Measurements from ENCODE around the gene FAM222A.
A peak's percentile ranks its signal among the peaks of the same experiment; 100 is the strongest.

FAM222A gene

DNA sequence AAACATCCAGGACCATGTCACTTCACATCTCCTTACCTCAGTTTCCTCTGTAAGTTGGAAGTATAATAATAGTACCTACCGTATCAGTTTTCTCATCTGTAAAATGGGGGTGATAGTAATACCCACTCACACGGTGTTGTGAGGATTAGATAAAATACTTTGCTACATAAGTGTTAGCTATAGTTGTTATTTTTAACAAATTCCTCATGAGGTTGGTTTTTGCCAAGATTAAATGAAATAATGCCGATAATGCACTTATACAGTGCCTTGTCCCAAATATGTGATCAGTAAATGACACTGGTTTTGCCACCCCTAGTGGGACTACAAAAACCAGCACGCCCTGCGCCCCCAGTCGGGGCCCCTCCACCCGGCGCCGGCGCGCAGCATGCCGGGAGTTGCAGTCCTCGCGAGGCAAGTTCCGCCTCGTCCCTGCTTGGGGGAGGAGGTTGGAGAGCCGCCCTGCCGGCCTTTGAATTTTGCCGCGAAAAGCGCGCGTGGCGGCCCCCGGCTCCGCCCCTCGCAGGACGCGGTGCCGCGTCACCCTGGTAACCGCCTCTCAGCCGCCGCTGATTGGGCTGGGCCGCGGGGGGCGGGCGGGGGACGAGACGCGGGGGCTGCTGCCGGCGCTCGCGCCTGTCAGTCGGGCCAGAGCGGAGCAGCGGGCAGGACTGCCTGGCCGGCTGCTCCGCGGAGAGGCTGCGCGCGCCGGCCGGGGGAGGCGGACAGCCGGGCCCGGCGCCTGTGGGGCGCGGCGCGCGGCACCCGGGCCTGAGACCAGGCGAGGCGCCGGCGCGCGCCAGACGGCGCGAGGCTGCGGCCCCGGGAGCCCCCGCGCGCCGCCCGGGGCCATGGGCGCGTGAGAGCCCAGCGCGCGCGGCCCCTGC is at the start of gene FAM222A:
Gene FAM222A (plus strand): TSS at position 639 of the 884 bp plus-strand sequence. CDS start 30,322 bp downstream, outside the sequence.
- peak; percentile 88 to 98 (median 92) for DNase-seq

DNA sequence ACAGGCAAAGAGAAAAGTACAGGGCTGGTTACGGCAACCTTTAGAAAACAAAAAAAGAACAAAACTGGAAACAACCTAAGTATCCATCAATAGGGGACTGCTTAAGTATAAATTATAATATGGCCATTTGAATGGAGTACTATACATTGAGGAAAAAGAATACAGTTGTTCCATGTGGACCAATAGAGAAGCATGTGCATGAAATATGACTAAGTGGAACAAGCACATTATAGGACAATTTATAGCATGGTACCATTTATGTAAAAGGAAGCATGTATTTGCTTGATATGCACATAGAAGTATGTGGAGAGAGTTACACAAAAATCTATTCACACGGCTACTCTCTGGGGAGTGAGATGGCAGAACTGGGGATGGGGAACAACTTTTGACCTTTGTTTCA is 49.2 kb upstream of the FAM222A start:
- no peak for DNase-seq

DNA sequence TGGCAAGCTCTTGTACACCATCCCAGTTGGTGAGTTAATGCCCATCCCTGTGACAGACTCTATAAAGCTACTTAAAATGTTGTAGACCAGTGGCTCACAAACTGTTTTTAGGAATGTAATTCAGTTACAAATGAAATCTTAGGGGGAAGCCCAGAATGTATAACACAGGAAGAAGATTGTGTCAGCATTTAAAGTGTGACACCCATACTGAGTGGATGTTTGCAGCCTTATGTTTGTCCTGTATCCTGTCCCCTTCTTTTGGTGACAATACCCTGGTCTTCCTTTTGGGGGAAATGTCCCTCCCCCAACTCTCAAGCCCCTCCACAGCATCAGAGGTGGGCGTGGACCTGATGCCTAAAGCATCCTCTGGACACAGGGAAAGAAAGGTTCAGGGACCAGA is 47.6 kb upstream of the FAM222A start:
- DNase-seq = no peak

DNA sequence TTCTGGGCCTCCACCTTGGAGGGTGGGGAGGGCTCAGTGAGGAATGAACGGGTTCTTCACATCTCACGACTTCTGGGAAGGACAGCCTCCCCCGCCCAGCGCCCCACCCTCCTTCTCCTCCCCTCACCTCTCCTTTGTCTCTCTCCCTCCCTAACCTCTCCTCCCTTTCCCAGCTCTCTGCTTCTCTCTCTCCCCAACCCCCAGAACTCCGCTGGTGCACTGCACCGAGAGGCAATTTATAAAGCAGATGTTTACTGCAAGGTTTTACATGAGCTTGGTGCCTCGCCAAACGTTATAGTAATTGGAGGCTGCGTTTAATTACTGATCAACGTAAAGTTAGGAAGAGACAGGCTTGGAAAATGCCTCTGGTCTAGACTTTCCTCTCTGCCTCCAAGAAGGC is 42.9 kb upstream of the FAM222A start:
- no peak for DNase-seq

DNA sequence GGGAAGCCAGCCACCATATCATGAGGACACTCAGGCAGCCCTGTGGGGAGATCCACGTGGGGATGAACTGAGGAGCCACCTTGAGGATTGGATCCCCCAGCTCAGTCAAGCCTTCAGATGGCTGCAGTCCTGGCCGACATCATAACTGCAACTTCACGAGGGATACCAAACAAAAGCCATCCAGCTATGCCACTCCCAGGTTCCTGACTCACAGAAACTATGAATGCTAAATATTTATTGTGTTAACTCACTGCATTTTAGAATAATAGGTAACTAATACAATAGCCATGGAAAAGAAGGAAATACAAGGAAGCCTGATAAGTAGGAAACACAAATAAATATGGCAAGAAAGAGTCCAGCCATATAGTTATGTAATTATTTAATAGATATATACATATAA is 42.1 kb upstream of the FAM222A start:
- DNase-seq = no peak

DNA sequence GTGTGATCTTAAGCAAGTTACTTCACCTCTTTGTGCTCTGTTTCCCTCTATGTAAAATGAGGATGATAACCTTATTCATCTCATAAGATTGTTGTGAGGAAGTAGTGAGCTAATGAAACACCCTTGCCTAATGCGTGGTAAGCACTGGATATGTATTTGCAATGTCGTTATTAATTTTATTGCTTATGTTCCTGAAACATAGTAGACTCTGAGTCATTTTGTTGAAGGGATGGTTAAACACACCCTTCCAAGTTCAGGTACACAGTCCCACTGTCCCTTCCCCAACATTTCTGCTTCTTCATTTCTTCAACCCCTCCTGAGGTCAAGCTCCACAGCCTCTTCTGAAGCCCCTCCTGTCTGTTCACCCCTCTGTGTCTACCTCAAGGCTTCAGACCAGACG is 40.2 kb upstream of the FAM222A start:
- DNase-seq = no peak

DNA sequence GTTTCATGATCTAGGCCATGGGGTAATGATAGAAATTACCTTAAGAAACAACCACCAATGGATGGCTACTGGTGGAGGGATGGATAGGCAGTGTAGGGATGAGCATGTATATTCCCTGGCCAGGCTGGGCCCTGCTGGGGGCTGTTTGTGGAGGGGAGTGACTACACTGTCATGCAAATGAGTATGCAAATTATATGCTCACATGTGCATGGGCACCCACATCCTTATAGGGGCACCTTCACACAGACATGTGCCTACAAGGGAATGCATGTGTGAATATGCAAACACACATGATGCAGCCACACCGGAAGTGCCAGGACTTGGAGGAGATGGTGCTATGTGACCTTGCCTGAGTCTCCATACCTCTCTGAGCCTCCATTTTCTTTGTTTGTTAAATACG is 39.7 kb upstream of the FAM222A start:
- no peak for DNase-seq

DNA sequence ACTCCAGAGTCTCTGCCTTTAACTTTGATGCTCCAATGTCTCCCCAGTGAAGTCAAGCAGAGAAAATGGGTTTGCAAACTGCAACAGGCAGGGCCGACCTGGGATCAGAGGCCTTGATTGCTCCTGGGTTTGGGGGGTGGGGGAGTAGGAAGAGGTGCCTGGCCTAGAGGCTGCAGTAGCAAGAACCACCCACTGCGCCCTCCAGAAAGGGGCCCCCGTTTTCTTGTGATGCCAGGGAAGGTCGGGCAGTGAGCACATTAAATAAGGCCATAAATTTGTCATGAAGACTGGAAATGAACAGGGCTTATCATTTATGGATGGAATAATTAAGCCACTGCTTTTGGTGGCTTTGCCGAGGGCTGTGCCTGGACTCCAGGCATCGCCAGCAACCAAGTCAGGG is 38.2 kb upstream of the FAM222A start:
- DNase-seq = no peak

DNA sequence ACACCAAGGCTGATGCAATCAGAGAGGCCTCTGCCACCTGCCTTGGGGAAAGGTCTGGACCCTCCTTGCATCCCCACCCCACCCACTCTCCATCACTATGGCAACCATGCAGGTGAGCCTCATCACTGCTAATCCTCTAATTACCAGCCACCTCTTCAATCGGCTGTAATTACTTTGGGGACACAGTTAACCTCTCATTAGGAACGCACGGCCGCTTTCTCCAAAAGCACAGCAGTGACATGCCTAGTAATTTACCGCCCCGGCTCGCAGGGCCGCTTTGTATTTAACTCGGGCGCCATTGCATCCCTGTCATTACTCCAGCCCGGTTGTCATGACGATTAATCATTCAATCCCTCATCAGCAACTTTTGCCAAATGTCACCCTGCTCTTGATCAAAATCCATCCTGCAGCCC is 36.3 kb upstream of the FAM222A start:
- DNase-seq = no peak

DNA sequence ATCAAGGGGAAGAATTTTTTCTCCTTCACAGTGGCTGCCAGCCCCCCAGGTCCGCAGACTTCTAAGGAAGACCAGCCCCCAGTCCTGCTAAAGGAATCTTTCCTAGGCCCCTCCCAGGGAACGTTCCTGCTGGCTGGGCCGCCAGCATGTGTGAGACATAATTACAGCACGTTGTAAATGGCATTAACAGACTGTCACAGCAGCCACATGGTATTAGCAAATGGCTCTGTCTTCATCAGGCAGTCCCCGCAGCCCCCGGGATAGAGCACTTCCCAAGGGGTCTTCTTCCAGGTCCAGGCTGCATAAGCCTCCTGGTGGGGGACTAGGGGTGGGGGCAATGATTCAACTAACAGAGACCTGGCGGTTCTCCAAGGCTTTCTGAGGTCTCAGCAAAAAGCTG is 34.9 kb upstream of the FAM222A start:
- DNase-seq = no peak

DNA sequence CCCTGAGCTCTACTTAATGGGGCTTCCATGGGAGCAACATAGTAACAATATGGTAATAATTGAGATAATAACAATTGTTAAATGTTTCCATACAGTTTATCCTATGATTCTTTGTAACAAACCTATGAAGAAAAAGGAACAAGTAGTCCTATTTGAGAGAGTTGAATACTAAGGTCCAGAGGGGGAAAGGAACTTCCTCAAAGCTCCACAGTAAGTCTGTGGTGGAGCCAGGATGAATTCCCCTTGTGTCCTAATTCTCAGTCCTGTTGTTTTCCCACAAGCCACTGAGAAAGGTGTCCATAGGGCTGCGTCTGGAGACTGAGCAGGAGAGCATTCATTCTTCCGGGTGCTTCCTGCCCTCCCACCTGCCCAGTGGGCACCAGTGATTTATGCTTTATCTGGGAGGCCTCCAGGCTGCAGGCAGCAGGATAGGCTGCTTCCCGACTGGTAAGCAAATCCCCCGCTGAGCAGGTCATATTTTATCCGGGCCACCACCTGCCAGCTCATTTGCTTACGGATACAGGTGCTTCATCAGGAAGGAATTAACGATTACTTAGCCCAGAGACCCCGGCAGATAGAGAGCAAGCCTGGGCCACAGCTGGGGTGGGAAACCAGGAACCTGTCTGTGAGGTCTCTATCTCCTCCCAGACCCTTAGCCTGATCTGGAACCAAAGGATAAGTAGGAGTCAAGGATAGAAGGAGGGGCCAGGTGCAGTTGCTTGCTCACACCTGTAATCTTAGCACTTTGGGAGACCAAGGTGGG is 33.9 kb upstream of the FAM222A start:
- DNase-seq = no peak

DNA sequence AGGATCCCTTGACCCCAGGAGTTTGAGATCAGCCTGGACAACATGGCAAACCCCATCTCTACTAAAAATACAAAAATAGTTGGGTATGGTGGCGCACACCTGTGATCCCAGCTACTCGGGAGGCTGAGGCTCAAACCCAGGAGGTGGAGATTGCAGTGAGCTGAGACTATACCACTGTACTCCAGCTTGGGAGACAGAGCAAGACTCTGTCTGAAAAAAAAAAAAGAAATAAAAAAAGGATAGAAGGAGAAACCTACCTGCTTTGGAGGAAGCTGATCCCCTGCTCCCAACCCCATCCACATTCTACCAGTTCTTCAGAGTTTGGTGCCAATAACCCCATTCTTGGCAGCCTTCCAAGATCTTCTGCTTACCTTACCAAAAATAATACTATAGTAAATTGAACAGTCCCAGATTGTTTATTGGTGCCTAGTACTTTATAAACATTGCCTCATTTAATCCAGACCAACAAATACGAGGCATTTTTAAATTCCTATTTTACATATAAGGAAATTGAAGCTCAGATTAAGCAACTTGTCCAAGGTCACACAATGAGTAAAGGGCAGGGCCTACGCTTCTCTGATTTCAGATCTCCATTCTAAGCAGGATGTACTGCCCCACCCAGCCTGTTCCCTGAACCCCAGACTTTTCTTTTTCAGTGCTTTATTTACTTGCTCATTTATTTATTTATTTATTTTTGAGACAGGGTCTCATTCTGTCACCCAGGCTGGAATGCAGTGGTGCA is 33.2 kb upstream of the FAM222A start:
- no peak for DNase-seq

DNA sequence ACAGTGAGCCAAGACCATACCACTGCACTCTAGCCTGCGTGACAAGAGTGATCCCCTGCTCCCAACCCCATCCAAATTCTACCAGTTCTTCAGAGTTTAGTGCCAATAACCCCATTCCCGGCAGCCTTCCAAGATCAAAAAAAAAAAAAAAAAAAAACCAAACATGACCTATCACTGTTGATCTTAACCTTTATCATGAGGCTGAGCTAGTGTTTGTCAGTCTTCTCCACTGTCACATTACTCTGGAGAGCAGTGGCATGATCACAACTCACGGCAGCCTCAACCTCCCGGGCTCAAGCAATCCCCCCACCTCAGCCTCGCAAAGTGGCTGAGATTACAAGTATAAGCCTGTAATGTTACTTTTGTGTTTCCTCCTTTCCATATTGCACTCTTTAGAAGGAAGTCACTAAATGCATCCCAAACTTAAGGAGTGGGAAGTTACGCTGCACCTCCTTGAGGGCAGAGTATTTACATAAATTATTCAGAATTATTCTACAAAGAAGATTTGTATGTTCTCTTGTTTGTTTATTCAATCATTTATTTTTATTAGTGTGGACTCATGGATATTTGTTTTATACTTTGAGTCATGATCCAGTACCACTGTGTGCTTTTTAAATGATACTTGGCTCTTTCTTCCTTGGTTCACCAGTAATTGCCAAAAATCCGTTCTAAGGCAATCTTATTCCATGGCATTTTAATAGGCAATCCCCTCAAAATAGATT is 31.5 kb upstream of the FAM222A start:
- no peak for DNase-seq

DNA sequence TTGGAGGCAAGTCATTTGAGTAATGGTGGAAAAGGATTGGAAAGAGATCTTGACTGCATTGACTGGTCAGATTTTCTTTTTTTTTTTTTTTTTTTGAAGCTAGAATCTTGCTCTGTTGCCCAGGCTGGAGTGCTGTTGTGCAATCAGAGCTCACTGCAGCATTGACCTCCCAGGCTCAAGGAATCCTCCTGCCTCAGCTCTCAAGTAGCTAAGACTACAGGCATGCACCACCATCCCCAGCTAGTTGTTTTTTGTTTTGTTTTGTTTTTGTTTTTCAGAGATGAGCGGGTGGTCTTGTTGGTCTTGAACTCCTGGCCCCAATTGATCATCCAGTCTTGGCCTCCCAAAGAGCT is 30.9 kb upstream of the FAM222A start:
- no peak for DNase-seq

DNA sequence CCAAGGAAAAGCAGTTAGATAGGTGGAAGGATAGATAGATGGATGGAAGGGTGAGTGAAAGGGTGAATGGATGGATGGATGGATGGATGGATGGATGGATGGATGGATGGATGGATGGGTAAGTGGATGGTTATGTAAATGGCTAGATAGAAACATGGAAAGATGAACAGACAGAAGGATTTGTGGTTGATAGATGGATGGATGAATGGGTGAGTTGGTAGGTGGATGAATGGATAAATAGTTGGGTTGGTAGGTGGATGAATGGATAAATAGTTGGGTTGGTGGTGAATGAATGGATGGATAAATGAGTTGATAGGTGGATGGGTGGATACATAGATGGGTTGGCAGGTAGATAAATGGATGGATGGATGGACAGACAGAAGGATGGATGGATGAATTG is 30.3 kb upstream of the FAM222A start:
- no peak for DNase-seq

DNA sequence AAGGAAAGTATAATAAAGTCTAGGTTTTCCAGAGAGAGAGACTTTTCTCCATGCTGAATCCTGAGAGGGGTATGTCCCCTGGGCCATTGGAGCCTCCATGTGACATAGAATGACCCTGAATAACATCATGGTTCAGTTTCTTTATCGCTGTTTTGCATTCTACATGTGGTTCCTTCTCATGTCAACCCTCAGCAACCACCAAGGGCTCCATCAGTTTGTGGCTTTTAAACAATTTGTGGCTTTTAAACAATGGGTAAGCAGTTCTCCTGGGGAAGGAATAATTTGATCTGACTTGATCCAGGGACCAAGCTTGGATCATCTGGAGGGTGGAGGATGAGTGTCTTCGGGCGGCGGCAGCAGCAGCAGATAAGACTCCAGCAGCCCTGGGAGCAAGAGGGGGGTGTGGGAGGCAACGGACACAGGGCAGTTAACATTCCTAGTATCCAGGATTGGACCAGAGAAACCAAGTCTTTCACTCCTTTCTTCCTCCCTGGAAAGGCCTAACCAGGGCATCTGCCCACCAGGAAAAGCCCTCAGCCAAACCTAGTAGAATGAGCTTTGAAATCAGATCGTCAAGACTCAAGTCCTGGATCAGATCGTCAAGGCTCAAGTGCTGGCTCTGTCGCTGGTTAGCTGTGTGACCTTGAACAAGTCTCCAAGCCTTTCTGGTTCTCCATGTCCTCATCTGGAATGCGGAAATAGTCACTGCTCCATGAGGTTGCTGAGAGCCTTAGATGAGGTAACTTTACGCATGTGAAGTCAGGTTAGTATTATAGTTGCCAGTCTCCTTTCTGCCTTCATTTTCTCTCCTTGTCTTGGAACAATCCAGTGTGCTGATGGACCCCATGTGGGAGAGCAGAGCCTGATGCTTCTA is 27.8 kb upstream of the FAM222A start:
- no peak for DNase-seq

DNA sequence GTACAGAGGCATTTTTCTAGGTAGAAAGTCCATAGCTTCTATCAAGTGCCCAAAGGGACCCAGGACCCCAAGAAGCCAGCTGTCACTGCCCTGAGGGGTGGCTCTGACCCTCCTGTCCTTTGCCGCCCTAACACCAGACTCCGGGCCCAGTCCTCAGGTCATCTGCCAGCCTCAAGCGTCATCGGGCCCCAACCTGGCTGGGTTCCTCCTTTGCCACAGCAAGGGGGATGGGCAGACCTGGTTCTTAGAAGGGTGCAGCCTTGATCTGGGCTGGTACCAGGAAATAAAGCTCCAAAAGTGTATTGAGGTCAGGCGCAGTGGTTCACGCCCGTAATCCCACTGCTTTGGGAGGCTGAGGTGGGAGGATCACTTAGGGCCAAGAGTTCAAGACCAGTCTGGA is 27.1 kb upstream of the FAM222A start:
- no peak for DNase-seq

DNA sequence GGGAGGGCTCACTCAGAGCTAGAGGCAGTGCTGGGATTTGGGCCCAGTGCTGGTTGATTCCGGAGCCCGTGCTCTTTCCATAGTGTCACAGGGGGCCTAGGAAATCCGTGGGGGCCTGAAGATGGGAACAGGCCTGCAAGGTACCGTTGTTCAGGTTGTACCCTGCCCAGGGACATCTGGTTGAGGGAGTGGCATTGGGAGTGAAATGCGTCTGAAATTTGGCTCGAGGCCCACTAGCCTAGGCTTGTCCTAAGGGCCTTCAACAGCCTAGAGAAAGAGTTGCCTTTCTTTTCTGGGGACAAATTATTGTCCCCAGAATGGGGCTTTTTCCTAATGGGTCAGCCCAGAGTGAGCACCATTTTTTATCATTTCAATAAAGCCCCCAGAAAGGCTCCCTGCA is 26.4 kb upstream of the FAM222A start:
- no peak for DNase-seq

DNA sequence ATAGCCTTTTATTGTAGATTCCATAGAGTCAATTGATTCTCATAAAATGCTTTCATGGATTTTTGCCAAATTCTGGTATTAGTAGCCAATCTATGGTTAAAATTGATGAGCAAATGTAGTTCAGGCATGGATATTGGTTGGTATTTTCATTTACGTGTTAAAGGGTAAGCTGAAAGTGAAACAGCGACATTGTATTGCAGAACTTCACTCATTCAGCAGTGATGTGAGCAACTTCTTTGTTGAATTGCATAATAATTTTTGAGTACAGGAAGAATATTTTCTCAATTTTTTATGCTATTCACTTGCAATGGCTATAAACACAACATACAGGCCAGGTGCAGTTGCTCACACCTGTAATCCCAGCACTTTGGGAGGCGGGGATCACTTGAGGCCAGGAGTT is 24.2 kb upstream of the FAM222A start:
- no peak for DNase-seq

DNA sequence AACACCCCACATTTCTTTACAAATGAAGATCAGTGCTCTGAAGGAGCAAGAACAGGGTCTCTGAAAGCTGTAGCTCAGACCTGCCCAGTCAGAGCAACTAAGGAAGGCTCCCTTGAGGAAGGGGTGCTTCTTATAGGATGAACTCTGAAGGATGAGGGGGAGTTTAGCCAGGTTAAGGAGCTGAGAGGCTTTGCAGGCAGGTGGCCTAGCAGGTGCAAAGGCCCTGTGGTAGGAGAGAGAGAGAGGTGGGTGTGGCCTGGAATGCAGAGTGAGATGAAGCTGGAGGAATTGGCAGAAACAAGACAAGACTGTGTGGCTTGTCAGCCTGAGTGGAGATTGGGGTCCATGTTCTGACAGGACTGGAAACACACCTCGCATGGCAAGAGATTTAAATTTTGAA is 20.5 kb upstream of the FAM222A start:
- no peak for DNase-seq

DNA sequence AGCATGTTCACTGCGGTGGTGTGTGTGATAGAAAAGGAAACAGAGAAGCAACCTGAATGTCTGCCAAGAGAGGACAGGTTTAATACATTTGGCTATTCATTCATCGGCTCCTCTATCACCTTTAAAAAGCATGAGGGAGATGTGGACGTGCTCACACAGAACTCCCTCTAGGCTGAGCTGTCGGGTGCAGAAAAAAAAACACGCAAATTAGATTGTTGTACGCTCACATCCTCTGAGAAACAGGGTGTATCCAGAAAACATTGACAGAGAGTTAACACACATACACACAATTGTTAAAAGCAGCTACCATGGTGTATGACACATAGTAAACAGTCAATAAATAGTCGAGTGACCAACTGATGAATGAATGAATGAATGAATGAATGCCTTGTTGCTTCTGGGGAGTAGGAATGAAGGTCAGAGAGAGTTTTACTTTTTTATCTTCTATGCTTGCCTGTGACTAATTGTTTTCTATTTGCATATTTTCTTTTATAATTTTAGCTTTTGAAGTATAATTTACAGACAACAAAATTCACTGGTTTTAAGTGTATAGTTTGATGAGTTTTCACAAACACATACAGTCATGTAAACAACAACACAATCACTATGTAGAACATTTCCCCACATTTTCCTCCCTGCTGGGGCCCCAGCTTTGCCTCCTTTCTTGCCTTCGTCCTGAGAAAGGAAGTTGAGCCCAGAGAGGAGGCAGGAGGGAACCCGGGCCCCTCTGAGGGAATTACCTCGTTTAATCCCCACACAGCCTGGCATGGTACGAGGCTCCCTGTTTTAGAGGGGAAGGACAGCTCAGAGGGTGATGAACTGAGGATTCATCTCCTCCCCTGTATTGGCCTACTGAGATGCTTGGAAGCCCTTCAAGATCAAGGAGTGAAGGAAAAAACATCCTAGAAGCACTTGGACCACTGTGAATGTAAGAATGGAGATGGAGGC is 19.7 kb upstream of the FAM222A start:
- no peak for DNase-seq

Data from activated naive CD4-positive, alpha-beta T cell (primary cell).